Ectodermal cell (in vitro differentiated cells): ENCODE results near the gene RAB28.

Experiments used
- H3K27ac ChIP-seq: 2 replicates; pipeline ENCODE4 v1.7.0; 2013; ENCODE audit warnings: mild to moderate bottlenecking, low read depth, low read length; ENCODE audit not compliant: insufficient read depth, poor library complexity, severe bottlenecking
- H3K27me3 ChIP-seq: 2 replicates; pipeline ENCODE4 v1.7.0; 2013; ENCODE audit warnings: mild to moderate bottlenecking, low read length; ENCODE audit not compliant: insufficient read depth, control insufficient read depth, poor library complexity, severe bottlenecking
- H3K36me3 ChIP-seq: one replicate; pipeline ENCODE4 v1.7.0; 2013; ENCODE audit warnings: low read length; ENCODE audit not compliant: control insufficient read depth, insufficient read depth
- H3K4me1 ChIP-seq: one replicate; pipeline ENCODE4 v1.7.0; 2013; ENCODE audit warnings: low read length; ENCODE audit not compliant: control insufficient read depth, insufficient read depth
- H3K4me3 ChIP-seq: 2 replicates; pipeline ENCODE4 v1.7.0; 2013; ENCODE audit warnings: low read depth, low read length, control low read depth; ENCODE audit not compliant: insufficient read depth
- H3K9me3 ChIP-seq: 2 replicates; pipeline ENCODE4 v1.7.0; 2013; ENCODE audit warnings: mild to moderate bottlenecking, low read length, moderate library complexity; ENCODE audit not compliant: control insufficient read depth
- WGBS, 2 experiments: methylation state at CpG; one replicate each; pipeline ENCODE4 v1.1.7; 2013; ENCODE audit warnings: missing lambda C conversion rate in 2 of 2; 5-methylcytosine and 5-hydroxymethylcytosine counted together

RAB28 gene

GRCh38 chr4:13327991-13328390, 156.1 kb downstream of the RAB28 start:
- H3K27me3 ChIP-seq, result no peaks in the 10 kb centered on the region
- H3K9me3 ChIP-seq, result no peaks in the 10 kb centered on the region
- H3K36me3 ChIP-seq, result no peaks in the 10 kb centered on the region
- no peak overlapping the region for H3K27ac ChIP-seq
- H3K4me1 ChIP-seq, result no peaks in the 10 kb centered on the region
- H3K4me3 ChIP-seq, result no peak overlapping the region
- 97% methylated on average over 3 of the region's 3 CpGs for WGBS, 2 experiments

GRCh38 chr4:13325744-13326143, 158.4 kb downstream of the RAB28 start:
- H3K36me3 ChIP-seq, result no peaks in the 10 kb centered on the region
- no peak overlapping the region for H3K27ac ChIP-seq
- no peaks in the 10 kb centered on the region for H3K9me3 ChIP-seq
- H3K4me1 ChIP-seq, result no peaks in the 10 kb centered on the region
- no peaks in the 10 kb centered on the region for H3K27me3 ChIP-seq
- H3K4me3 ChIP-seq, result no peak overlapping the region
- 89% methylated on average over 3 of the region's 3 CpGs for WGBS, 2 experiments

GRCh38 chr4:13323921-13324320, 160.2 kb downstream of the RAB28 start:
- WGBS, 2 experiments, result 88 to 91% methylated on average over 3 of the region's 3 CpGs
- H3K27me3 ChIP-seq, result no peaks in the 10 kb centered on the region
- no peaks in the 10 kb centered on the region for H3K4me1 ChIP-seq
- H3K27ac ChIP-seq, result no peak overlapping the region
- H3K4me3 ChIP-seq, result no peak overlapping the region
- H3K36me3 ChIP-seq, result no peaks in the 10 kb centered on the region
- H3K9me3 ChIP-seq, result no peaks in the 10 kb centered on the region

DNA sequence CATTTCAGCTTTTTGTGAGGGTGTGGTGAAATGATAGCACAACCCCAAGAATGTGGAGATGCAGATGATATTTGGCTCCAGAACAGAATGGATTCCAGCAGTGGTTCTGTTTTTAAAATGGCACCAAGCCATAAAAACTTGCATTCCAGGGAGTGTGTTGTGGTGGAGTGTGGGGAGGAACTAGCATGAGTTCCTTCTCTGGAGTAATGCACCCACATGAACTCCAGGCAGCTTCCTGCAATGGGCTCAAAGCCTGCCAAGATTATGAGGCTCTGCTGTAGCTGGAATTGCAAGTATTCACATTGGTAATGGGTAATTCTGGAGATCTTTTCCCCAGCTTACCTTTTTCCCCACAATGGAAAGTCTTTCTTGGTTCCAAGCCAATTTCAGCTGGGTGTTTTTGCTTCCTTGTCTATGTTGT, 161.4 kb downstream of the RAB28 start:
- Histone ChIP-seq H3K27me3 (no peaks in the 10 kb centered on the region), H3K4me1 (no peaks in the 10 kb centered on the region), H3K36me3 (no peaks in the 10 kb centered on the region), H3K27ac (no peak overlapping the region), H3K4me3 (no peak overlapping the region), H3K9me3 (no peaks in the 10 kb centered on the region)
